Measurements from ENCODE around the gene NKAIN4. TPM values are rescaled to one million over a fixed set of nuclear protein-coding genes. Genes with fewer than 3 reads are reported as not detected.

The NKAIN4 gene
- total and polyA plus RNA-seq, 2 donors from 2014 or later: 29.7 to 107 TPM

DNA sequence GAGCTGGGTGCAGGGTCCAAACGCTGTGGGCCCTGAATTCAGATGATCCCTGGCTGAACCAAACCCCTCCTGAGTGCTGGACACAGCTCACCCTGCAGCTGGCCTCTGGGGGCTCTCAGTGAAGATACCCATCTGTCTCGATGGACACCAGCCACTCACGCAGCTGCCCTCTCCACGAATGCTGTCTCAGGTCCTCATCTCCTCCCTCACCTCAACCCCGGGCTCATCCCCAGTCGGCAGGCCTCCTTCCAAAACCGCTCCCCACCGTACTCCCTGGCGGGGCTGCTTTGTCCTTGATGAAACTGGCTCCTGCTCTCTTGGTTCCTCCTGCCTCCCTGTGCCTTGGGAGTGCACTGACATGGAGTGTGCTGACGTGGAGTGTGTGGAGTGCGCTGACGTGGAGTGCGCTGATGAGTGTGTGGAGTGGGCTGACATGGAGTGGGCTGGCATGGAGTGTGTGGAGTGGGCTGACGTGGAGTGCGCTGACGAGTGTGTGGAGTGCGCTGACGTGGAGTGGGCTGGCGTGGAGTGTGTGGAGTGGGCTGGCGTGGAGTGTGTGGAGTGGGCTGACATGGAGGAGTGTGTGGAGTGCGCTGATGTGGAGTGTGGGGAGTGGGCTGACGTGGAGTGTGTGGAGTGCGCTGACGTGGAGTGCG lies 34.3 kb downstream of the NKAIN4 start:
- Histone ChIP-seq H3K4me1 (ENCODE audit: control insufficient read depth in 2 of 3, insufficient read depth in 2 of 3, low read depth in 1 of 3, low read length in 3 of 3) (peaks cover 0 to 8% (median 0%) of the 10 kb centered on the region in 3 donors), H3K27me3 (ENCODE audit: control insufficient read depth, insufficient read depth, low read length) (no peaks in the 10 kb centered on the region), H3K27ac (ENCODE audit: low read depth in 2 of 2, low read length in 2 of 2) (no peak overlapping the region), H3K9ac (ENCODE audit: low read length in 3 of 3) (no peak overlapping the region), H3K9me3 (ENCODE audit: control insufficient read depth in 2 of 3, insufficient read depth in 1 of 3, low read length in 3 of 3) (no peaks in the 10 kb centered on the region), H3K36me3 (ENCODE audit: control insufficient read depth in 2 of 3, insufficient read depth in 3 of 3, low read length in 3 of 3) (no peaks in the 10 kb centered on the region), H3K4me3 (ENCODE audit: low read length in 3 of 3) (no peak overlapping the region)
- TF ChIP-seq, protein P1, sequence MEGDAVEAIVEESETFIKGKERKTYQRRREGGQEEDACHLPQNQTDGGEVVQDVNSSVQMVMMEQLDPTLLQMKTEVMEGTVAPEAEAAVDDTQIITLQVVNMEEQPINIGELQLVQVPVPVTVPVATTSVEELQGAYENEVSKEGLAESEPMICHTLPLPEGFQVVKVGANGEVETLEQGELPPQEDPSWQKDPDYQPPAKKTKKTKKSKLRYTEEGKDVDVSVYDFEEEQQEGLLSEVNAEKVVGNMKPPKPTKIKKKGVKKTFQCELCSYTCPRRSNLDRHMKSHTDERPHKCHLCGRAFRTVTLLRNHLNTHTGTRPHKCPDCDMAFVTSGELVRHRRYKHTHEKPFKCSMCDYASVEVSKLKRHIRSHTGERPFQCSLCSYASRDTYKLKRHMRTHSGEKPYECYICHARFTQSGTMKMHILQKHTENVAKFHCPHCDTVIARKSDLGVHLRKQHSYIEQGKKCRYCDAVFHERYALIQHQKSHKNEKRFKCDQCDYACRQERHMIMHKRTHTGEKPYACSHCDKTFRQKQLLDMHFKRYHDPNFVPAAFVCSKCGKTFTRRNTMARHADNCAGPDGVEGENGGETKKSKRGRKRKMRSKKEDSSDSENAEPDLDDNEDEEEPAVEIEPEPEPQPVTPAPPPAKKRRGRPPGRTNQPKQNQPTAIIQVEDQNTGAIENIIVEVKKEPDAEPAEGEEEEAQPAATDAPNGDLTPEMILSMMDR (IDR thresholded peaks at IDR 0.05; ENCODE audit: borderline replicate concordance, extremely low read depth, insufficient read depth): no peak
- DNase-seq: peak in 2 of 5 donors; percentile 29 to 55
- no peak for FAIRE-seq
- intact Hi-C loops (cut with DNase I): no loop called here

DNA sequence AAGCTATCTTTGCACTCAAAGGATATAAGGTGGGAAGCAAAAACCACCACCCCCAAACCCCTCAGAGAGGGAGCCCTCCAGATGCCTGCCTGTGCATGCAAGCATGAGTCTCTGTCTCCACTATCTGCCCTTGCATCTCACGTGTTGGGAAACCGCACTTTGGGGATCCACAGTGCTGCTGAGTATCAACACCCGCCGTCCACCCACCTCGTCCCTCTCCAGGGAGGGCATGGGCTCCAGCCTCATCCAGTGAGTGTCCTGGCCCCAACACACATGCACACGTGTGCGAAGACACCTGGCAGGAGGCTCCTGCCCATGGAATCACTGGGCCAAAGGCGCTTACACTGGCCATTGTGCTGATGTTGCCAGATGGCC lies 34.8 kb downstream of the NKAIN4 start:
- peak in 2 of 5 donors; percentile 22 to 55 for DNase-seq
- no peak overlapping the region for H3K27ac ChIP-seq (ENCODE audit: low read depth in 2 of 2, low read length in 2 of 2)
- no peak overlapping the region for H3K4me3 ChIP-seq (ENCODE audit: low read length in 3 of 3)
- no peaks in the 10 kb centered on the region for H3K9me3 ChIP-seq (ENCODE audit: control insufficient read depth in 2 of 3, insufficient read depth in 1 of 3, low read length in 3 of 3)
- intact Hi-C loops (cut with DNase I): no loop called here
- FAIRE-seq: no peak
- TF ChIP-seq, protein P1 (IDR thresholded peaks at IDR 0.05; ENCODE audit: borderline replicate concordance, extremely low read depth, insufficient read depth): no peak
- H3K9ac ChIP-seq (ENCODE audit: low read length in 3 of 3): no peak overlapping the region
- H3K27me3 ChIP-seq (ENCODE audit: control insufficient read depth, insufficient read depth, low read length): no peaks in the 10 kb centered on the region
- H3K4me1 ChIP-seq (ENCODE audit: control insufficient read depth in 2 of 3, insufficient read depth in 2 of 3, low read depth in 1 of 3, low read length in 3 of 3): peaks cover 0 to 14% (median 0%) of the 10 kb centered on the region in 3 donors
- no peaks in the 10 kb centered on the region for H3K36me3 ChIP-seq (ENCODE audit: control insufficient read depth in 2 of 3, insufficient read depth in 3 of 3, low read length in 3 of 3)

DNA sequence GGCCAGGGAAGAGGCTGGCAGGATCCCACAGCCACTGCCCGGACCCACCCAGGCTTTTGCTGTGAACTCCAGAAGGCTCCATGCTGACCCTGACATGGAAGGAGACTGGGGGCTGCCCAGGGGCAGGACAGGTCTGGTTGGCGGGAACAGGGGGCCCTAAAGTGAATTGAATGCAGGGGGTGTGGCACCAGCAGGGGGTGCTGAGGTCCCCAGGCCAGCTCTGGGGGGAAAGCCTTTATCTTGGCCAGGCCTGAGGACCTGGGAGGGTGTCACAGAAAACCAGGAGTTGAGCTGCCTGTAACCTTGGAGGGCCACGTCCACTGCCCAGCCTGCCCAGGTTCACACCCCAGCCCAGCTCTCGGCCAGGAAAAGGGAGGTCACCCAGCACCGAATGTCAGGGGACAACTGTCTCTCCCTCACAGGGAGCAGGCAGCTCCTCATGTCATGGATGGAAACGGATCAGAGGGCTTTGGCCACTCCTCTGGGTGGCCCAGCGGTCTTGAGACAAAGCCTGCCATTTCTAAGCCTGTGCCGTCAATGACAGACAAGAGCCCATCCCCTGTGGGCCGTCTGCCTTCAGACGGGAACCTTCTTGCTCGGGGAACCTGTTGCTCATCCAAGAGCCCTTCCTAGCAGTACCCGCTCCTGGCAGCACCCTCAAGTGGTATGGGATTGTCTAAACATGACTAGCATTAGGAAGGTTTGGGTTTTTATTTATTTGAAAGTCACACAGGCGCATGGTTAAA lies 35.4 kb downstream of the NKAIN4 start:
- peak in 2 of 5 donors; percentile 52 to 57 for DNase-seq
- intact Hi-C loops (cut with DNase I): no loop called here
- H3K4me1 ChIP-seq (ENCODE audit: control insufficient read depth in 2 of 3, insufficient read depth in 2 of 3, low read depth in 1 of 3, low read length in 3 of 3): peaks cover 0 to 16% (median 0%) of the 10 kb centered on the region in 3 donors
- no peak for FAIRE-seq
- no peak overlapping the region for H3K27ac ChIP-seq (ENCODE audit: low read depth in 2 of 2, low read length in 2 of 2)
- H3K4me3 ChIP-seq (ENCODE audit: low read length in 3 of 3): no peak overlapping the region
- H3K9me3 ChIP-seq (ENCODE audit: control insufficient read depth in 2 of 3, insufficient read depth in 1 of 3, low read length in 3 of 3): no peaks in the 10 kb centered on the region
- H3K9ac ChIP-seq (ENCODE audit: low read length in 3 of 3): no peak overlapping the region
- H3K27me3 ChIP-seq (ENCODE audit: control insufficient read depth, insufficient read depth, low read length): no peaks in the 10 kb centered on the region
- TF ChIP-seq, protein P1 (IDR thresholded peaks at IDR 0.05; ENCODE audit: borderline replicate concordance, extremely low read depth, insufficient read depth): no peak
- H3K36me3 ChIP-seq (ENCODE audit: control insufficient read depth in 2 of 3, insufficient read depth in 3 of 3, low read length in 3 of 3): peaks cover 0 to 3% (median 2%) of the 10 kb centered on the region in 3 donors

Measured in kidney (tissue), 14 donors.